Ectodermal cell (in vitro differentiated cells): ENCODE measurements around the gene FOXO4. TPM values are rescaled to one million over a fixed set of nuclear protein-coding genes. Genes with fewer than 3 reads are reported as not detected.
"Not testable (repeated sequence)": the region's sequence is repeated elsewhere in the genome, so short reads cannot be mapped to it uniquely, and the experiment has no call there.

Source experiments
- H3K27ac ChIP-seq: 2 replicates; pipeline ENCODE4 v1.7.0; 2013; ENCODE audit warnings: mild to moderate bottlenecking, low read depth, low read length; ENCODE audit not compliant: insufficient read depth, poor library complexity, severe bottlenecking
- H3K27me3 ChIP-seq: 2 replicates; pipeline ENCODE4 v1.7.0; 2013; ENCODE audit warnings: mild to moderate bottlenecking, low read length; ENCODE audit not compliant: insufficient read depth, control insufficient read depth, poor library complexity, severe bottlenecking
- H3K36me3 ChIP-seq: one replicate; pipeline ENCODE4 v1.7.0; 2013; ENCODE audit warnings: low read length; ENCODE audit not compliant: control insufficient read depth, insufficient read depth
- H3K4me1 ChIP-seq: one replicate; pipeline ENCODE4 v1.7.0; 2013; ENCODE audit warnings: low read length; ENCODE audit not compliant: control insufficient read depth, insufficient read depth
- H3K4me3 ChIP-seq: 2 replicates; pipeline ENCODE4 v1.7.0; 2013; ENCODE audit warnings: low read depth, low read length, control low read depth; ENCODE audit not compliant: insufficient read depth
- H3K9me3 ChIP-seq: 2 replicates; pipeline ENCODE4 v1.7.0; 2013; ENCODE audit warnings: mild to moderate bottlenecking, low read length, moderate library complexity; ENCODE audit not compliant: control insufficient read depth
- WGBS, 2 experiments: methylation state at CpG; one replicate each; pipeline ENCODE4 v1.1.7; 2013; ENCODE audit warnings: missing lambda C conversion rate in 2 of 2; 5-methylcytosine and 5-hydroxymethylcytosine counted together
- polyA plus RNA-seq, 4 experiments: library from polyadenylated mRNA; stranded (reverse); fragments of 50-300 nt; gene quantifications; one replicate each; pipeline ENCODE4 v1.2.3, GENCODE V29; 2013

Gene FOXO4, protein sequence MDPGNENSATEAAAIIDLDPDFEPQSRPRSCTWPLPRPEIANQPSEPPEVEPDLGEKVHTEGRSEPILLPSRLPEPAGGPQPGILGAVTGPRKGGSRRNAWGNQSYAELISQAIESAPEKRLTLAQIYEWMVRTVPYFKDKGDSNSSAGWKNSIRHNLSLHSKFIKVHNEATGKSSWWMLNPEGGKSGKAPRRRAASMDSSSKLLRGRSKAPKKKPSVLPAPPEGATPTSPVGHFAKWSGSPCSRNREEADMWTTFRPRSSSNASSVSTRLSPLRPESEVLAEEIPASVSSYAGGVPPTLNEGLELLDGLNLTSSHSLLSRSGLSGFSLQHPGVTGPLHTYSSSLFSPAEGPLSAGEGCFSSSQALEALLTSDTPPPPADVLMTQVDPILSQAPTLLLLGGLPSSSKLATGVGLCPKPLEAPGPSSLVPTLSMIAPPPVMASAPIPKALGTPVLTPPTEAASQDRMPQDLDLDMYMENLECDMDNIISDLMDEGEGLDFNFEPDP
- 8.9 TPM for polyA plus RNA-seq (2013, experiment 1 of 4)
- 9.2 TPM for polyA plus RNA-seq (2013, experiment 2 of 4)
- 7.5 TPM for polyA plus RNA-seq (2013, experiment 3 of 4)
- polyA plus RNA-seq (2013, experiment 4 of 4): 8.1 TPM

DNA sequence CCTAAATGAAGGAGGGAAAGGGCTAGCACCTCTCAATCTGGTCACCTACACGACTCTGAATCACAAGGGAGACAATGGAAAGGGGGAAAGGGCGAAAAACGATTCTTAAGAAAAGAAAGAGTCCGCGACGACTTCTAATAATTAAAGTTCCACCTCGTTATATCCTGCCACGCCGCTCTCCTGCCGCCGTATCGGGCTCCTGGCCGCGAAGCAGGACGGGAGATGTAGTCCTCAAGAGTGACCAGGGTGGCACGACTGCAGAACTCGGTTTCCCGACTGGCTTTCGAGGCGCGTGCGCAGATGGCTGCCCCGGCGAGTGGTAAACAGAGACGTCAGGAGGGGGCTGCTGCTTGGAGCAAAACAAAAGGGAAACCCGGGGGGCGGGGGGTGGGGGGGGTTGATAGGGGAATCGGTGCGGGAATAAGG lies at the start of gene FOXO4:
TSS of gene FOXO4 (plus strand) at position 297 of the 426 bp plus-strand sequence. CDS start 678 bp downstream, outside the sequence.
- Histone ChIP-seq H3K36me3 (no peaks in the 10 kb centered on the region), H3K27ac (no peak within 1 kb of the TSS), H3K9me3 (no peaks in the 10 kb centered on the region), H3K27me3 (peaks cover 43% of the 10 kb centered on the region), H3K4me3 (peak within 1 kb of the TSS; percentile 46), H3K4me1 (peaks cover 12% of the 10 kb centered on the region)
- WGBS, 2 experiments: 1% methylated on average over 28 to 29 of the region's 29 CpGs

DNA sequence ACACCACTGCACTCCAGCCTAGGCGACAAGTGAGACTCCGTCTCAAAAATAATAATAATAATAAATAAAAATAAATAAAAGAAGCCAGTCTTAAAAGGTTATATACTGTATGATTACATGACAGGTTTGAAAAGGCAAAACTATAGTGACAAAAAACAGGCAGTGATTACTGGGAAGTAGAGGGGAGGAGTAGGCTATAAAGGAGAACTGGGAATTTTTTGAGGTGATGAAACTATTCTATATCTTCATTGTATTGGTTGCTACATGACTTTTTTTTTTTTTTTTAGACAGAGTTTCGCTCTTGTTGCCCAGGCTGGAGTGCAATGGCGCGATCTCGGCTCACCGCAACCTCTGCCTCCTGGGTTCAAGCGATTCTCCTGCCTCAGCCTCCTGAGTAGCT lies 47.8 kb upstream of the FOXO4 start:
- H3K9me3 ChIP-seq, H3K27ac ChIP-seq, H3K4me1 ChIP-seq, H3K36me3 ChIP-seq, H3K27me3 ChIP-seq, H3K4me3 ChIP-seq: not testable (repeated sequence)
- WGBS, 2 experiments: no CpG with 5 or more reads among the region's 8 CpGs

DNA sequence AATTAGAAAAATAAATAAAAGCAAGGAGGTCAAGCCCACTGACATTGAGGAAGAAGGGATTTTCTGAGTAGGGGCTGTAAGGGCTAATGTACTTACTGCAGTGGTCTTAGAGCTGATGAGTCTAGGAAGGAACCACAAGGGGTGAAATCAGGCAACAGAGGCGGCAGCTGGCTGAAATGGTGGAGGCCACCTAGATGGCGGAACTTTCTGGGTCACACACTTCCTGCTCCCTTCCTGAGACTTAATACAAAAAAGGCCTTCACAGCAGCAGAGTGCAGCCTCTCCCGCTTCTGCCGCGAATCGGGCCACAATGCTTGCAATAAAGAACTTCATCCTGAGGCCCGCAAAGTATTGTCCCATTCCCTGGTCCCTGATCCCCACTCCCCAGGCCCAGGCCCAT lies 42.9 kb upstream of the FOXO4 start:
- no peaks in the 10 kb centered on the region for H3K4me1 ChIP-seq
- H3K36me3 ChIP-seq: no peaks in the 10 kb centered on the region
- H3K9me3 ChIP-seq: no peaks in the 10 kb centered on the region
- WGBS, 2 experiments: 86 to 92% methylated on average over 7 of the region's 7 CpGs
- no peak overlapping the region for H3K27ac ChIP-seq
- no peak overlapping the region for H3K4me3 ChIP-seq
- no peaks in the 10 kb centered on the region for H3K27me3 ChIP-seq

DNA sequence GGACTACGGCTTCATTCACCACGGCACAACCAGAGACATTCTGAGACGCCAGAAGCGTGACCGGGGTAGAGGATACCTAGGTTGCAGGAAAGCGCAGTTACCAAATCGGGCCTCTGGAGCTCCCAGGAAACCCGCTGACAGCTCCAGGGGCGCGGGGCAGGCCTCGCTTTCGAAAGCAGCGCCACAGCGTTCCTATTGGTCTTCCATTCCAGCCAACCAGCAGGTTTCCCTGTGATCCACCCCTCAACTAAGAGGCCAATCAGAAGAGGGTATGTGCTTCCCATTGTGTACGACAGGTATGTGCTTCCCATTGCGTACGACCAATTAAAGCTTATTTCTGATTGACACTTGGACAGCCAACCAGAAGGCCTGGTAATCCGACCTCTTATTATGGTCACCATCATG lies 42.4 kb upstream of the FOXO4 start:
- WGBS, 2 experiments: 79 to 84% methylated on average over 18 of the region's 18 CpGs

DNA sequence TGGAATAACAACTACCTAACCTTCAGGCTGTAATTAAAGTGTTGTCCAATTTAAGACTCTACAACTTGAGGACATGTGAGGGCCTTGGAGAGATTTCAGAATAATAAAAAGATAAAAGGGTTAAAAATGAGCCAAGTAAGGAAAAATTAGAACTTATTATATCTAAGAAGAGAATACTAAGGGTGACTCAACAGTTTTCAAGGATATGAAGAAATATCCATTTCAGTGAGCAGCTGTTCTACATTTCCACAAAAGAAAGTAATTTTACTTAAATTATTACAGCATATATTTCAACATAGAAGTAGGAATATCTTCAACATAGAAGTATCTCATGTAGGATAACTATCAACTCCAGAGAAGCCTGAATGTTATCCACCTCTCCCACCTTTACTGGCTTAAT lies 38.8 kb upstream of the FOXO4 start:
- Histone ChIP-seq H3K4me1 (no peaks in the 10 kb centered on the region), H3K27ac (no peak overlapping the region)

More for the DNA sequence above, 42.4 kb upstream of the FOXO4 start:
- Histone ChIP-seq H3K4me3 (no peak overlapping the region), H3K27ac (no peak overlapping the region), H3K27me3 (no peaks in the 10 kb centered on the region), H3K36me3 (no peaks in the 10 kb centered on the region), H3K4me1 (no peaks in the 10 kb centered on the region), H3K9me3 (no peaks in the 10 kb centered on the region)

DNA sequence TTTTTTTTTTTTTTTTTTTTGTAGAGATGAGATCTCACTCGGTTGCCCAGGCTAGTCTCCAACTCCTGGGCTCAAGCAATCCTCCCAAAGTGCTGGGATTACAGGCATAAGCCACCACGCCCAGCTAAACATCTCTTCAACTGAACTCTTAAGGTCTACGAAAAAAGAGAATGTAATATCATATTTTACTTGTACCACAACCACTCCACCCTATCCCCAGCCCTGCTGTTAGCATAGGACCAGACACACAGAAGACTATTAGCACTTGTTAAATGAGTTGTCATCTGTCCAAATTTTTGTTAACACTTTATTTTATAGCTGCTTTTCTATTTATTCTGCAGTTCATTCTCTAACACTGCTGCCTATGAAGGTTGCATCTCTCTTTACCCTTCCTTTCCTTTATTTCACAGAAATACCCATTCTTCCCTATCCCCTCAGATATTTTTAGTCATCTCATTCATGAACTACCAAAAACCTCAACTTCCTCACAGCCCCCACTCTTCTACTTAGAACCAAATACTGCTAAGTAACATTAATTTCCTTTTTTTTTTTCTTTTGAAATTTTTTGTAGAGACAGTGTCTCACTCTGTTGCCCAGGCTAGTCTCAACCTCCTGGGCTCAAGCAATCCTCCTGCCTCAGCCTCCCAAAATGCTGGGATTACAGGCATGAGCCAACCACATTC lies 37.7 kb upstream of the FOXO4 start:
- Histone ChIP-seq H3K27ac (no peak overlapping the region), H3K9me3 (no peaks in the 10 kb centered on the region), H3K36me3 (peaks cover 4% of the 10 kb centered on the region), H3K27me3 (no peaks in the 10 kb centered on the region), H3K4me1 (no peaks in the 10 kb centered on the region), H3K4me3 (no peak overlapping the region)
- 81 to 100% methylated on average over 2 to 3 of the region's 3 CpGs for WGBS, 2 experiments

More for the DNA sequence above, 38.8 kb upstream of the FOXO4 start:
- H3K36me3 ChIP-seq: no peaks in the 10 kb centered on the region
- H3K9me3 ChIP-seq: no peaks in the 10 kb centered on the region
- H3K27me3 ChIP-seq: no peaks in the 10 kb centered on the region
- H3K4me3 ChIP-seq: no peak overlapping the region

DNA sequence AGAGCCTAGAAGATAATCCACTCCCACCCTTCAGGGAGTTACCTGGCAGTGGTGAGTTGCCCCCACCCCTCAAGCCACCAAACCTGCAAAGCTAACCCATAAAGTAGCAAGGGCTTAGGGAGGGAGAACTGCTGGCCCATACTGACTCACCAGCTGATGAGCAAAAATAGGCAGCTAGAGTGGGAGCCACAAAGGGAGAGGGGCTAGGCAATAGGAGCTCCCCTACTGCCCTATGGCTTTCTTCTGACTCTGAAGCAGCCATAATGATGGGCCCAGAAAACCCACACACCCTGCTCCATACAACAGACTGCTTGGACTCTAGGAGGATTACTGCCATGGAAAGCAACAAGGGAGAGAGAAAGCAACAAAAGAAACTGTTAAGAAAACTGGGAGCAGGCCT lies 35.5 kb upstream of the FOXO4 start:
- no peaks in the 10 kb centered on the region for H3K9me3 ChIP-seq
- H3K27ac ChIP-seq: no peak overlapping the region
- no peaks in the 10 kb centered on the region for H3K27me3 ChIP-seq
- H3K36me3 ChIP-seq: peaks cover 4% of the 10 kb centered on the region
- no peaks in the 10 kb centered on the region for H3K4me1 ChIP-seq
- H3K4me3 ChIP-seq: no peak overlapping the region

DNA sequence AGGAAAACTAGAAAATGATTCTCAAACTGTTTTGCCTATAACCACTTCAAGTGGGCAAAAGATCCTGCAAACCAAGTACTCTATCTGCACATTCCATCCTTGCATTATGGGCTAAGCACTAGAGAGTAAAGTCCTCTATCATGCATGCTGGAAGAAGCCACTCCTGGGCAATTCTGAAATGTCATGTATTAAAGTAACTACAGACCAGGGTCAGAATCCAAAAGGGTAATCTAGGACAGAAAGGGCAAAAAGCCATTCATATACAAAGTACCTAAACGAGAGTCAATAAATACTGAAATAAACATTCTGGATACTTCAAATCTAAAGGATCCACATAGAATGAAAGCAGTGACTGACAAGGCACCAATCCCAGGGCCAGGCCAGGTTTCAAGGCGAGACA lies 28.6 kb upstream of the FOXO4 start:
- H3K27ac ChIP-seq: no peak overlapping the region
- no peaks in the 10 kb centered on the region for H3K9me3 ChIP-seq
- H3K36me3 ChIP-seq: peaks cover 4% of the 10 kb centered on the region
- H3K4me3 ChIP-seq: peak overlapping the region; percentile 56
- H3K27me3 ChIP-seq: no peaks in the 10 kb centered on the region
- 33 to 46% methylated on average over 2 of the region's 2 CpGs for WGBS, 2 experiments
- no peaks in the 10 kb centered on the region for H3K4me1 ChIP-seq

DNA sequence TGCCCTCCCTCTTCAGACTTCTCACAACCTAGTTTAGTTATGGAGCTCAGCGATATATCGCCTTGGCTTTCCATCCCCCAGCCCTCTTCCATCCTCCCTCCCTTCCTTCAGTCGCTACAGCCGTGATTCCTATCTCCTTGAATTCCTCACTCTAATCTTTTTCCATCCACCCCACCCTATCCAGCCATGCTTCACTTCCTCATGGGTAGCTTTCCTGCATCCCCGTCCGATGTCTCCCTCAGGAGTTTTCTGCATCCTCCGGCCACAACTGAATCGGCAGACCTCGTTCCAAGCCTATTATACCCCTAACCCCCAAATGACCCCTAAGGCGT lies 28.0 kb upstream of the FOXO4 start:
- peak overlapping the region; percentile 74 for H3K27ac ChIP-seq
- 0 to 1% methylated on average over 10 of the region's 10 CpGs for whole genome bisulfite sequencing, 2 experiments
- H3K4me3 ChIP-seq: peak overlapping the region; percentile 56
- H3K9me3 ChIP-seq: no peaks in the 10 kb centered on the region
- H3K4me1 ChIP-seq: no peaks in the 10 kb centered on the region
- H3K27me3 ChIP-seq: no peaks in the 10 kb centered on the region
- H3K36me3 ChIP-seq: peaks cover 2% of the 10 kb centered on the region
